LNCaP clone FGC (cell line): ENCODE measurements around the gene COL4A6.

Experiments used
- DNase-seq: peaks from one replicate; pipeline ENCODE4 v3.0.0-alpha.2; 2011; ENCODE audit warnings: low read depth
- H3K4me3 ChIP-seq: 2 replicates; pipeline ENCODE4 v1.5.1; 2011; ENCODE audit warnings: mild to moderate bottlenecking, low read depth, low read length, control low read depth
- TF ChIP-seq, protein P1 (sequence below): IDR thresholded peaks from 2 replicates; pipeline ENCODE4 v1.5.1; 2012; ENCODE audit warnings: mild to moderate bottlenecking; ENCODE audit not compliant: control insufficient read depth, insufficient read depth; ENCODE audit errors: extremely low read depth

Gene COL4A6

GRCh38 chrX:108453841-108454240 lies 15.6 kb upstream of the COL4A6 start:
- TF ChIP-seq, protein P1, sequence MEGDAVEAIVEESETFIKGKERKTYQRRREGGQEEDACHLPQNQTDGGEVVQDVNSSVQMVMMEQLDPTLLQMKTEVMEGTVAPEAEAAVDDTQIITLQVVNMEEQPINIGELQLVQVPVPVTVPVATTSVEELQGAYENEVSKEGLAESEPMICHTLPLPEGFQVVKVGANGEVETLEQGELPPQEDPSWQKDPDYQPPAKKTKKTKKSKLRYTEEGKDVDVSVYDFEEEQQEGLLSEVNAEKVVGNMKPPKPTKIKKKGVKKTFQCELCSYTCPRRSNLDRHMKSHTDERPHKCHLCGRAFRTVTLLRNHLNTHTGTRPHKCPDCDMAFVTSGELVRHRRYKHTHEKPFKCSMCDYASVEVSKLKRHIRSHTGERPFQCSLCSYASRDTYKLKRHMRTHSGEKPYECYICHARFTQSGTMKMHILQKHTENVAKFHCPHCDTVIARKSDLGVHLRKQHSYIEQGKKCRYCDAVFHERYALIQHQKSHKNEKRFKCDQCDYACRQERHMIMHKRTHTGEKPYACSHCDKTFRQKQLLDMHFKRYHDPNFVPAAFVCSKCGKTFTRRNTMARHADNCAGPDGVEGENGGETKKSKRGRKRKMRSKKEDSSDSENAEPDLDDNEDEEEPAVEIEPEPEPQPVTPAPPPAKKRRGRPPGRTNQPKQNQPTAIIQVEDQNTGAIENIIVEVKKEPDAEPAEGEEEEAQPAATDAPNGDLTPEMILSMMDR, result no peak
- no peak for DNase-seq
- no peak overlapping the region for H3K4me3 ChIP-seq

- no peak overlapping the region for H3K4me3 ChIP-seq
- DNase-seq, result no peak
- TF ChIP-seq, protein P1, result no peak
Observed at GRCh38 chrX:108447303-108447702, 9.1 kb upstream of the COL4A6 start.

- TF ChIP-seq, protein P1, result no peak
- H3K4me3 ChIP-seq, result no peak overlapping the region
Observed at GRCh38 chrX:108442901-108443464, 4.8 kb upstream of the COL4A6 start.

GRCh38 chrX:108439961-108440696 lies 1.9 kb upstream of the COL4A6 start:
- peak overlapping the region; percentile 69 for H3K4me3 ChIP-seq
- TF ChIP-seq, protein P1, result no peak
- DNase-seq, result no peak

More at GRCh38 chrX:108442901-108443464, 4.8 kb upstream of the COL4A6 start:
- DNase-seq, result no peak

GRCh38 chrX:108439426-108439942 lies 1.3 kb upstream of the COL4A6 start, which contains the start of gene COL4A5:
Gene COL4A5, plus strand, starts transcription at chrX:108439838. Its CDS starts 288 bp downstream, at chrX:108440126.
- peak; percentile 81 for DNase-seq
- TF ChIP-seq, protein P1, result no peak
- H3K4me3 ChIP-seq, result peak within 1 kb of the TSS; percentile 69

- no peak overlapping the region for H3K4me3 ChIP-seq
- TF ChIP-seq, protein P1, result no peak
- DNase-seq, result no peak
Observed at GRCh38 chrX:108437349-108438109, 693 bp downstream of the COL4A6 start.
